ENCODE measurements around the gene SSBP2.
A peak's percentile ranks its signal among the peaks of the same experiment; 100 is the strongest.

SSBP2 gene

DNA sequence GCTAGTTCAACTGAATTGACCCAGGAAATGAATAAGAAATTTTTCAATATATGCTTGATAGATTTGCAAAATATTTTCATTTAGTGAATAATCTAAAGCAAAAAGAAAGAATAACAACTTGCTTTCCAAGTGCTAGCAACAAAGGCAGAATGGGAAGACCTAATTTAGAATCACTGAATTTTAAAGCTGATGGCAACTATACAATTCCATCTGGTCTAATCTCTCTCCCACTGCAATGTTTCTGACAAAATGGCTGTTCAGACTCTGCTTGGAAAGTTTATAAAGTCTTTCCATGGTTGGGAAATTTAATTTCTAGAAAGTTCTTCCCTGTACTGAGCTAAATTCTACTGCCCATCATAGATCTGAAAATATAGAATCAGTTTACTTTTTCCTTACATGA lies 281.2 kb downstream of the SSBP2 start:
- DNase-seq (ENCODE audit: low read depth in 2 of 2), result no peak
- TF ChIP-seq, protein P1, sequence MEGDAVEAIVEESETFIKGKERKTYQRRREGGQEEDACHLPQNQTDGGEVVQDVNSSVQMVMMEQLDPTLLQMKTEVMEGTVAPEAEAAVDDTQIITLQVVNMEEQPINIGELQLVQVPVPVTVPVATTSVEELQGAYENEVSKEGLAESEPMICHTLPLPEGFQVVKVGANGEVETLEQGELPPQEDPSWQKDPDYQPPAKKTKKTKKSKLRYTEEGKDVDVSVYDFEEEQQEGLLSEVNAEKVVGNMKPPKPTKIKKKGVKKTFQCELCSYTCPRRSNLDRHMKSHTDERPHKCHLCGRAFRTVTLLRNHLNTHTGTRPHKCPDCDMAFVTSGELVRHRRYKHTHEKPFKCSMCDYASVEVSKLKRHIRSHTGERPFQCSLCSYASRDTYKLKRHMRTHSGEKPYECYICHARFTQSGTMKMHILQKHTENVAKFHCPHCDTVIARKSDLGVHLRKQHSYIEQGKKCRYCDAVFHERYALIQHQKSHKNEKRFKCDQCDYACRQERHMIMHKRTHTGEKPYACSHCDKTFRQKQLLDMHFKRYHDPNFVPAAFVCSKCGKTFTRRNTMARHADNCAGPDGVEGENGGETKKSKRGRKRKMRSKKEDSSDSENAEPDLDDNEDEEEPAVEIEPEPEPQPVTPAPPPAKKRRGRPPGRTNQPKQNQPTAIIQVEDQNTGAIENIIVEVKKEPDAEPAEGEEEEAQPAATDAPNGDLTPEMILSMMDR (IDR thresholded peaks at IDR 0.05; ENCODE audit: low read depth, low read length), result no peak
- H3K4me3 ChIP-seq (replicated peaks in 1 of 2; ENCODE audit: low read depth in 2 of 2, low read length in 2 of 2), result no peak overlapping the region

DNA sequence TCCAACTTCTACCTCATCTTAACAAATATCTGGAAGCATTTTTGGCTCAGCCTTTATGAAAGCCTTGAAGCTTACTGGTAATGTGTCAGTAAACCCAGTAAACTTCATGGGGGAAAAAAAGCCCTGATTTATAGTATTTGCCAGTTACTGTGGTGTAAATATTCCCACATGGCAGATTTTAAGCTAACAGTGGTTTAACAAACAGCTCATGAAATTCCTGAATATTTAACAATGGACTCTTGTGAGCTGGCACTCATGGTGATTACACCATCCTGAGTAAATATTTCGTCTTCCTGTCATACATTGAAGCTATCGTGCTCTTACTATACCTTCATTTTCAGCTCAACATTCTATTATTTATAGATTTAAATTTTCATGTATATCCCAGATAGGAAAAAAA lies 300.0 kb downstream of the SSBP2 start:
- DNase-seq (ENCODE audit: low read depth in 2 of 2), result peak; percentile 42 to 80
- TF ChIP-seq, protein P1 (IDR thresholded peaks at IDR 0.05; ENCODE audit: low read depth, low read length), result no peak
- no peak overlapping the region for H3K4me3 ChIP-seq (replicated peaks in 1 of 2; ENCODE audit: low read depth in 2 of 2, low read length in 2 of 2)

DNA sequence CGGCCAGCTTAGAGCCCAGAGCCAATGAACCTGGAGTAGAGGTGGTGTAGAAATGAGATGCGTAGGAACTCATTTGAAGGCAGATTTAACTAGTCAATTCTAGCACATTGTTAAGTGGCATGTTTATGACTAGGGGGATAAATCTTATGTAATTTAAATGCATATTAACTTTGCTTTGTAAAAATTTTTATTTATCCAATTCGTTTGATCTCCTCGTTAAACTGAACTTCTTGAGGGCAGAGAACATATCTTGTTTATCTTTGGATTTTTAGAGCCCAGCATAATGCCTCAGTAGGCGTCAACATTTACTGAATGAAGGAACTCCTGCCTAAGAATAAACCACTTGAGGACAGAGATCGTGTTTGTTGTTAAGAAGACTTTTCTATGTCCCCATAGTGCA lies 315.9 kb downstream of the SSBP2 start:
- DNase-seq (ENCODE audit: low read depth in 2 of 2), result no peak
- no peak overlapping the region for H3K4me3 ChIP-seq (replicated peaks in 1 of 2; ENCODE audit: low read depth in 2 of 2, low read length in 2 of 2)
- TF ChIP-seq, protein P1 (IDR thresholded peaks at IDR 0.05; ENCODE audit: low read depth, low read length), result no peak

DNA sequence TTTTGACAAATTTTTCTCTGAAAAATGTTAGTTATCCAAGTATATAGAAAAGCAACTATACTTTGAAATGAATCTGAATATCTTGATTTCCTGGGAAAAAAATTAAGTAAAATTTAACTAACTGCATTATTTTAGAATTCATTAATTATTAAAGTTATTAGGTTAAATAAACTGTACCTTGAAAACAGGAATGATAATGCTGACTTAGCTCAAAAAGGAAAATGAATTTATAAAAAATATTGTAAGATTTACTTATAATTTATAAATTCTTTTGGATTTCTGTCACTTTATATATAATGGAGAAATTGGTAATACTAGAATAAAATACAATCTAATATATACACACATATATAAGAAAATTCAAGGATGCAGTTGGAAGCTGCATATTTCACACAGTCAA lies 320.9 kb downstream of the SSBP2 start:
- TF ChIP-seq, protein P1 (IDR thresholded peaks at IDR 0.05; ENCODE audit: low read depth, low read length), result no peak
- no peak for DNase-seq (ENCODE audit: low read depth in 2 of 2)
- H3K4me3 ChIP-seq (replicated peaks in 1 of 2; ENCODE audit: low read depth in 2 of 2, low read length in 2 of 2), result no peak overlapping the region

DNA sequence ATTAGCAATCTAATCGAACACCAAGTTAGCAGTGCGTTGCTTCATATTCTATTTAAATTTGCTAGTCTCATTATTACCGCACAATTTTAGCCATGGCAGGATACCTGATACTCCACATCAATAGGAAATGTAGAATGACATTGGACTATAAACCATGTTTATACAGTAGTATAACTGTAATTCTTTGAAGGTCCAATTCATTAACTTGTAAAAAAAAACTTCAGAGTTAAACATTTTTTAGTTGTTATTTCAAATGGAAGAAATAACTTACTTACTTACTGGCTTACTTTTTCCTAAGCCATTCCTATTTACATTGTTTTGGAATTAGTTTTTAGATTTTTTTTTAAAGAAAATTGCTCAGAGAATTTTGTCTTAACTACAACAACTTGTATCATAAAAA lies 321.5 kb downstream of the SSBP2 start:
- H3K4me3 ChIP-seq (replicated peaks in 1 of 2; ENCODE audit: low read depth in 2 of 2, low read length in 2 of 2), result no peak overlapping the region
- DNase-seq (ENCODE audit: low read depth in 2 of 2), result no peak
- TF ChIP-seq, protein P1 (IDR thresholded peaks at IDR 0.05; ENCODE audit: low read depth, low read length), result no peak

DNA sequence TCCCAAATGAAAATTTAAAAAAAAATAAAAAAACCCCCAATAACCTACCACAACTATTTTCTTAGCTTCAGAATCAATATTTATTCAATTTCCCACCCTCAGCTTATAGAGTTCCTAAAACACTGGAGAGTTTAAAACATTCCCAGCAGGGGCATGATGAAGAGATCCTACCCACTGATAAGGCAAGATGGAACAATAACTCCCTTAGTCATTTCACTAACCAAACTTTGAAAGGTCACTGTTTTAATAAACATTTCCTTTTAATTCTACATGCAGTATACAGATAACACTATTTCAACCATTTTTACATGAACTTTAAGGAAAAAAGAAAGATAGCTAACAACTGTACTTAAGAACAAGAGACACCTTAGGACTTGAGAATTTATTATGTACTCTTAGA lies 322.0 kb downstream of the SSBP2 start:
- DNase-seq (ENCODE audit: low read depth in 2 of 2), result peak in 1 of 2 donors; percentile 29
- H3K4me3 ChIP-seq (replicated peaks in 1 of 2; ENCODE audit: low read depth in 2 of 2, low read length in 2 of 2), result no peak overlapping the region
- TF ChIP-seq, protein P1 (IDR thresholded peaks at IDR 0.05; ENCODE audit: low read depth, low read length), result no peak

DNA sequence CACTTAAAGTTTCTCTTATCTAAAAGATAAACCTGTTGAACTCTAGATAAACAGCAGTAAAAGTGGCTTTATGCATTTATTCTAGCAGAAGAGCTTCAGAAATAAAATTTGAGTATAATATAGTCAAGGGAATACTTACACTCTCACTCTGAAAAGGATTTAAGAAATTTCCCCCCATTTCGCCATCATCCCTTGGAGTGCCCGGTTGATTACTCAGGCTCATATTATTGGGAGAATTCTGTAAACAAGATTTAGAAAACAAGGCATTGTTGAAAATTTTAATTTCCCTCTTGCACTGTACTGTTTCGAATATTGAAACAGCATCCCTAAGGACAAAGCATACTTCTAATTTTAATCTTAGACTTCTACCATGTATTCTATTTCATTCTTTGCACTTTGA lies 322.5 kb downstream of the SSBP2 start:
- TF ChIP-seq, protein P1 (IDR thresholded peaks at IDR 0.05; ENCODE audit: low read depth, low read length), result no peak
- H3K4me3 ChIP-seq (replicated peaks in 1 of 2; ENCODE audit: low read depth in 2 of 2, low read length in 2 of 2), result no peak overlapping the region
- peak in 1 of 2 donors; percentile 68 for DNase-seq (ENCODE audit: low read depth in 2 of 2)

Measured in cardiac fibroblast (primary cell).